Measurements from ENCODE around the gene PTPRD. TPM values are rescaled to one million over a fixed set of nuclear protein-coding genes. Genes with fewer than 3 reads are reported as not detected.

The PTPRD gene
- total and polyA plus RNA-seq, 2 of the 4 experiments (the other 2 are of a cell fraction): 0.07 to 0.18 TPM

DNA sequence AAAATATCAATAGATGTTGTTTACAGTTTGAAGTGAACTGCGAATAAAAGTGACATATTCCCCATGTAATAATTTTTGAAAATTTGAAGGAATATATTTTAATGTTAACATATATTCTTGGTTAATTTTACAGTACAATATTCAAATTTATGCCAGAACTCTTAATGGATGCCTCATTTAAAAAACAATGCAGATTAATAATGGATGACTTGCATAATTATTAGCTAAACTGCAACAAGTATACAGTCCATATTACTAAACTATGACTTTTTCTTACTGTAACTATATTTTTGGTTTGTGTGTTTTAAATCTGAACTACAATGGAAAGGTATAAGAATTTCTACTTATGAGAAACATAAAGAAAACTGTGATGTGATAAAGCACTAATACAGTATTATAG, 1390.1 kb downstream of the PTPRD start:
- ChIA-PET CTCF (no interaction called here), POLR2A (ENCODE audit: unreplicated experiment) (no interaction called here)
- Histone ChIP-seq H3K9me1 (ENCODE audit: insufficient read depth, low read length) (no peaks in the 10 kb centered on the region), H3K4ac (ENCODE audit: low read depth, low read length) (no peak overlapping the region), H2AK5ac (ENCODE audit: low read depth, low read length) (no peak overlapping the region), H3K27ac (ENCODE audit: insufficient read depth, low read length) (no peak overlapping the region), H3K4me1 (ENCODE audit: control insufficient read depth, insufficient read depth, low read length) (no peaks in the 10 kb centered on the region), H3K18ac (ENCODE audit: low read depth, low read length) (no peak overlapping the region), H3K14ac (replicated peaks; ENCODE audit: low read depth, low read length) (no peak overlapping the region), H4K5ac (ENCODE audit: low read depth, low read length) (no peak overlapping the region), H3K36me3 (ENCODE audit: control insufficient read depth, insufficient read depth, low read length) (no peaks in the 10 kb centered on the region), H2BK5ac (ENCODE audit: low read depth, low read length, poor library complexity, severe bottlenecking) (no peak overlapping the region), H3K4me2 (ENCODE audit: low read depth, low read length) (no peak overlapping the region), H2BK15ac (ENCODE audit: low read depth, low read length) (no peak overlapping the region), H3K56ac (ENCODE audit: extremely low read depth, insufficient read depth, low read length) (no peak overlapping the region), H3K9ac (ENCODE audit: low read depth, low read length) (no peak overlapping the region), H3K79me1 (ENCODE audit: low read depth in 1 of 2, low read length in 2 of 2) (no peaks in the 10 kb centered on the region), H3K23ac (ENCODE audit: low read depth, low read length) (no peak overlapping the region), H3K27me3 (ENCODE audit: control insufficient read depth, insufficient read depth, low read length) (no peaks in the 10 kb centered on the region), H4K8ac (ENCODE audit: low read depth in 2 of 2, low read length in 2 of 2) (no peak overlapping the region), H4K91ac (ENCODE audit: insufficient read depth, low read depth, low read length) (no peak overlapping the region), H2AFZ (replicated peaks; ENCODE audit: low read length, poor library complexity) (no peak overlapping the region), H3K9me3 (ENCODE audit: control insufficient read depth, insufficient read depth, low read length) (no peaks in the 10 kb centered on the region; the same call in 1 of the 2 replicates), H2BK20ac (ENCODE audit: low read depth, low read length) (no peak overlapping the region), H4K20me1 (ENCODE audit: insufficient read depth, low read length) (no peaks in the 10 kb centered on the region), H2BK120ac (ENCODE audit: low read depth, low read length) (no peak overlapping the region), H3K4me3 (ENCODE audit: insufficient read depth, low read depth, low read length) (no peak overlapping the region), H2AK9ac (replicated peaks; ENCODE audit: low read depth, low read length, poor library complexity) (no peak overlapping the region)
- no CpG with 5 or more reads among the region's 1 CpG for WGBS, 2 experiments (ENCODE audit: extremely low coverage in 2 of 2, insufficient read length in 1 of 2)
- in situ Hi-C loops (cut with MboI; ENCODE audit: low sequenced_read_pairs): no loop called here
- DNase-seq: no peak
- TF ChIP-seq NFE2L2 (IDR thresholded peaks at IDR 0.05; ENCODE audit: low read depth, low read length) (peak; percentile 33; the same call in 1 of the 2 replicates), POLR2A (IDR thresholded peaks at IDR 0.05; ENCODE audit: low read depth, low read length) (no peak)
- BruUV-seq (replicated peaks): no TSS peak
- dilution Hi-C loops (cut with HindIII; ENCODE audit: low sequenced_read_pairs, unreplicated experiment): no loop called here
- intact Hi-C loops (cut with micrococcal nuclease): no loop called here
- no peak for ATAC-seq (ENCODE audit: low read depth)
